Measurements from ENCODE around the gene PACSIN2. TPM values are rescaled to one million over a fixed set of nuclear protein-coding genes. Genes with fewer than 3 reads are reported as not detected.
"Not testable (repeated sequence)": the region's sequence is repeated elsewhere in the genome, so short reads cannot be mapped to it uniquely, and the experiment has no call there.

PACSIN2 gene
- polyA plus RNA-seq, 12 donors: 22.7 to 44.7 (median 29.0) TPM; not detected in 1

DNA sequence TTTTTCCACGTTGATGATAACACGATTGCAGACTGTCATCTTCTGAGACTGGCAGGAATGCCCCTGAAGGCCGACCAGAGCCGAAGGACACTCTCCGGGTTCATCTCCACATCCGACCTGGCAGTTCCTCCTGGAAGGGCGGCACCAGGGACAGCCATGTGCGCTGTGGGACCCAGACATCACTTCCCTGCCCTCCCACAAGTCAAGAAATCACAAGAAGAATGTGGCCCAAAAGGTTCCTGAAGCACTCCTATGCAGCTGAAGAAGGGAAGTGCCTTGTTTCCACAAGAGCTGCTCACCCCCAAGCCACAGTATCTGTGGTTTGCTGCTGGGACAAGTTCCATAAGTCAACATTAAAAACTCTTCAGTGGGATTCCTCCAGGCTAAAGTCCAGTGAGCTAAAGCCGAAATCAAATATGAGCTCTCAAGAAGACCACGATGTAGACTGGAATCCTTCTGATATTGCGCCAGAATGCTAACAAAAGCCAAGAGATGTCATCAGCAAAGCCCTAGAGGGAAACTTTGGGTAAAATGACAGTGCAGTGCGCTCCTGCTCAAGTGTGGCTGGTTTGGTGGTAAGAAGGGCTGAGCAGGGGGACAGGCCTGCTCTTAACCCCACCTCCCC is 21.2 kb downstream of the PACSIN2 start:
- no peak for DNase-seq

DNA sequence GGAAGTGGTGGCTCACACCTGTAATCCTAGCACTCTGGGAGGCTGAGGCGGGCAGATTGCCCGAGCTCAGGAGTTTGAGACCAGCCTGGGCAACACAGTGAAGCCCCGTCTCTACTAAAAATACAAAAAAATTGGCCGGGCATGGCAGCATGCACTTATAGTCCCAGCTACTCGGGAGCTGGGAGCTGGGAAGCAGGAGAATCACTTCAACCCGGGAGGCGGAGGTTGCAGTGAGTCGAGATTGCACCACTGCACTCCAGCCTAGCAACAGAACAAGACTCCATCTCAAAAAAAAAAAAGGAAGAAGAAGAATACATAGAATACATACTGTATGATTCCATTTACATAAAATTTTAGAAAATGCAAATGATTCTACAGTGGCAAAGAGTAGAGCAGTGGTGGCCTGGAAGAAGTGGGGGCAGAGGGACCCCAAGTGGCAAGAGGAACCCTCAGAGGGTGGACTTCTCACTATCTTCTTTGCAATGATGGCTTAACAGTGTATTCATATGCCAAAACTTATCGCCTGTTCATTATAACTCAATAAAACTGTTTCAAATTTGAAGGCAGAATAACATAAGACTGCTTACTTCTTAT is 22.0 kb downstream of the PACSIN2 start:
- DNase-seq: no peak

DNA sequence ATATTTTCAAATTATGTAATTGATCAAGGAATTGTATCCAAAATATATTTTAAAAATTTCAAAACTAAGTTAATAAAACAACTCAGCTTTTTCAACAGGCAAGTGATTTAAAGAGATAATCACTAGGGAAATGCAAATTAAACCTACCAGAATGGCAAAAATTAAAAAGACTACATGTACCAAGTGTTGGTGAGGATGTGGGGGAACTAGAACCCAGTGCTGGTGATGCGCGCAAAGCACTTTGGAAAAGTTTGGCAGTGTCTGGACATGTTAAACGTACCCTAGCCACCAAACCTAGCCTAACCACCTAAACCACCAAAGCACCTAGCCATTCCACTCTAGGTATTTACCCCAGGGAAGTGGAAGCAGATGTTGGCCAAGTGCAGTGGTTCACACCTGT is 22.9 kb downstream of the PACSIN2 start:
- no peak for DNase-seq

DNA sequence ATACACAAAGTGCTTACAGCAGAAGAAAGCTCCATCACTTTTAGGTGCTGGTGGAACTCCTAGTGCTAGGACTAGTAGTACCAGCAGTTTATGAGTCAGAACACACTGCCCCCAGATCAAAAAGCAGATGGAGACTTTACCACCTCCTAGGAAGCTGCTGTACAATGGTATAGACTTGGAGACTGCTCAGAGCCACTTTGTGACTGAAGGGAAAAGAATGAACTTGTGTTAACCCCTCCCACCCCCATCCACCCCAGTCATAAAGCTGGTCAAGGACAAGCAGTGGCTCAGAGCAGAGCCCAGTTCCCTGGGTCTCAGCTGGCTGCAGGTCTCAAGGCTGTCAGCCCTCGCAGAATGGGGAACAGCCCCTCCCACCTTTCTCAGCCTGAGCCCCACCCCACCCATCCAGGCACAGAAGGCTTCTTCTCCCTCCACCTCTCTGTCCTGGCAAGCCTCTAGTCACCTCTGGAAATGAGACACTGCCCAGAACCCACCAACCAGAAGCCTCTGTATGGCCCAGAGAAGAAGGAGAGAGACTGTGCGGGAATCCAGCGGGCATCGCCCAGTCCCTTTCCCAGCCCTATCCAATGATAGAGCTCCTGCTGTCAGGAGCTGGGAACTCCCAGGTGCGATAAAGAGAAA is 23.8 kb downstream of the PACSIN2 start:
- no peak for DNase-seq

DNA sequence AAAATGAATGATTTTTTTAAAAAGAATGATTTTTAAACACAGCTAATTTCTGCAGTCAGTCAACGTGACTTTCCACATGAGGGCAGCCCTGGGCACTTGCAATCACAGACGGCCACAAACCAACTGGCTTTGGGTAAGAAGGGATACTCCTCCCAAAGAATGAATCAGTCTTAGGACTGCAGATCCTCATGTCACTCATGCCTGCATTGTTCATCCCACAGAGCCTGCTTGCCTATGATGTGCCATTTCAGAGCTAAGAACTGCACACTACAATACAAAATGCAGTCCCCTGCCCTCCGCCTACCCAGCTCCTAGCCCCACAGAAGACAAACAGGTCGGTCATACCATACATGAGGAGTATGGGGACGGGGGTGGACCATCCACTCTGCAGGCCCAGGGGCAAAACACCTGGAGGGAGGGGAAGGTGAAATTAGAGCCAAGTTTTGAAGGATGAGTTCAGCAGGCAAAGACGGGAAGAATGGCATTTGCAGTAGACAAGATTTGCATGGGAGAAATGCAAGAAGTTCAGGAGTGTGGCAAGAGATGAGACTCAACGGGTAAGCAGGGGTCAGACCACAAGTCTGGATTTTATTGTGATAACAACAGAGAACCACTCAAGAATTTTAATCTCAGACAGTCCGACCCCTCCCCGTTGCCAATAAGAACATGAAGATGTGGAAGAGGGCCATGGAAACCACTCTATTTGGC is 24.7 kb downstream of the PACSIN2 start:
- DNase-seq: no peak

DNA sequence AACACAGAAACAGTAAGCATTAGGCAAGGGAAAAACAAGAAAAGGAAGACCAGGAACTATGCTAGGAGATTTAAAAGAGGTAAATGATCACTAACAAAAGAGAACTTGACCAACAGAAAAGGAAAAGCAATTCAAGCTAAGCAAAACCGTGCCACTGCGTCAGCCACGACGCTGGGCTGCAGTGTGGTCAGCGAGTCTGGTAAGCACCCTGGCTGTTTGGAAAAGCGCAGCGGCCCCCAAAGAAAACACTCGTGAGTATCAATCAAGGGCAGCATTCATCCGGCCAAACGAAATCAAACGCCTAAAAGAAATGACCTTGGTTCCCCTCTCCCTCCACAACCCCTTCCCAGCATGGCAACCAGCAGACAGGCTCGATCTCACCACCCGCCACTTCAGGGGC is 28.8 kb downstream of the PACSIN2 start:
- no peak for DNase-seq

DNA sequence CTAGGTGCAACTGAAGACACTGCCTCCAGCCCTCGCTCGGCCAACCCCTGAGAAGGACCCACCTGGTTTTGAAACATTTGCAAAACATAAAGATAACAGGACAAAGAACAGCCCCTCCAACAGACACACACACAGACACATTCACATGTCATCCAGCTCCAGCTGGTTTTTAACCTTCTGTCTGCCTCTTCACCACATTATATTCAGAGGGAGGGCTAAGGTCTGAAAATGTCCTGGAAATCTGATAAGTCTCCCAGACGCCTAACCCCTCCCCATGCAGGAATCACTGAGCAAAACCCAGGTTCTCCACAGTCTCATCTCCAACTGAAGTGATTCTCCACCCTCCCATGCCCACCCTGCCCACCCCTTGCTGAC is 29.4 kb downstream of the PACSIN2 start:
- DNase-seq: no peak

DNA sequence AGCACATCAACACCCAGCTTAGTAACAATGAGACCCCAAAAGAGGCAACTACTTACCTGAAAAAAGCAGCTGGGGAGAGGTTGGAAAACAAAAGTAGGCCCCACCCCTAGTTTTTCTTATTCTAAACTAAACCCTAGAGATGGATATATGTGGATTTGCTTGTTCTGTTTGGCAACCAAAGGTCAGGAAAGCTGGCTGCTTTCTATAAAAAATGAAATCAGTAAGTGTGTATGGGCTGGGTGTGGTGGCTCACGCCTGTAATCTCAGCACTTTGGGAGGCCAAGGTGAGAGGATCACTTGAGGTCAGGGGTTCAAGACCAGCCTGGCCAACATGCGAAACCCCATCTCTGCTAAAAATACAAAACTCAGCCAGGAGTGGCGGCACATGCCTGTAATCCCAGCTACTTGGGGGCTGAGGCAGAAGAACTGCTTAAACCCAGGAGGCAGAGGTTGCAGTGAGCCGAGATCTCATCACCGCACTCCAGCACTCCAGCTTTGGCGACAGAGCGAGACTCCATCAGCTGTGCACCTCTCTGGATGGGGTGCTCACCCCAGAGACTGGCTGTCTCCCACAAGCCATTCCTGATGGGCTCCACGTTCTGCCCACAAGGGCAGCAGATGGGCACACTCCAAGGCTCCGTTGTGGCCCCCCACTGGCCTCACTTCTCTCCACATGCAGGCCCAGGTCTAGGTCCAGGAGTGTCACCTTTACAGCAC is 30.0 kb downstream of the PACSIN2 start:
- DNase-seq: no peak

DNA sequence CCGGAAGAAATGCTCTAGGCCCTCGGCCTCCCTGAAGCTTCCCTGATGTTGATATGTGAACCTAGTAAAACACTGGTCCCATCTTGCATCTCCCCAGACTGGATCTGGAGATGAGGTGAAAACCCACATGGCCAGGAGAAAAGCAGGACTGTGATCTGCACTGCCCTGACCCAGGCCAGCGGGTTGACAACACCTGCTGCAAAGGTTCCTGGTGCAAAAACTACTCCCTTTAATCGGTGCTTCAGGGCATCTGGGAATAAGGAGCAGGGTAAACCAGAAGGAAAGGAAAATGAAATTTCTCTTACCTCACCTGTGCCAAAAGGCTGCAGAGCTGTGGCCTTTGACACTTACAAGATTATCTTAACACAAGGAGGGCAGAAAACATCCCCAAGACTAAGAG is 30.6 kb downstream of the PACSIN2 start:
- no peak for DNase-seq

DNA sequence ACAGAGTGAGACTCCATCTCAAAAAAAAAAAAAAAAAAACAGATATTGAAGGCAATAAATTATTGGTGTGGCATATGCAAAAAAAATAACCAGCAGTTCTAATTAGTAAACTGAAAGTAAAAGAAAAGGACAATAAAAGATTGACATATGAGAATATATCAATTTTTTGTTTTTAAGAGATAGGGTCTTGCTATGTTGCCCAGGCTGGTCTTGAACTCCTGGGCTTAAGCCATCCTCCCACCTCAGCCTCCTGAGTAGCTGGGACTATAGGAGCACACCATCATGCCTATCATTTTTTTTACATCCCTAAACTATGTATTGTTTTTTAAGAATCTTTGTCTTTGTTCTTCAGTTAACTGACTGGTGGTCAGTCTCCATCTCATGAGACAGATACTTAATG is 31.5 kb downstream of the PACSIN2 start:
- no peak for DNase-seq

DNA sequence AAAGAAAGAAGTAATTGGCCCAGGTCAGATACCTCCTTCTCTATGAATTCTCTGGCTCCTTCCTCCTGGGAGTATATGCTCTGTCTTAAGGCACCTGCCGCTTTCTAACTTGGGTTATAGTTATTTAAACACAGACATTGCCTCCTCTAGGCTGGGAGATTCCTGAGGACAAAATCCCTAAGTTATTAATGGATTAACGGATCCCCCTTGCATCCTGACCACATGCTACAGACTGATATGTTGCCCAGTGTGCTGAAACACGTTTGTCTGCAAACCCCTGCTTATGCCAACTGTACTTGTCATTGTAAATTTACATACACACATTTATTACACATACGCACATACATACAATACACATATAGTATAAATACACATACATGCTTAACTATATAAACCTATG is 35.3 kb downstream of the PACSIN2 start:
- no peak for DNase-seq

DNA sequence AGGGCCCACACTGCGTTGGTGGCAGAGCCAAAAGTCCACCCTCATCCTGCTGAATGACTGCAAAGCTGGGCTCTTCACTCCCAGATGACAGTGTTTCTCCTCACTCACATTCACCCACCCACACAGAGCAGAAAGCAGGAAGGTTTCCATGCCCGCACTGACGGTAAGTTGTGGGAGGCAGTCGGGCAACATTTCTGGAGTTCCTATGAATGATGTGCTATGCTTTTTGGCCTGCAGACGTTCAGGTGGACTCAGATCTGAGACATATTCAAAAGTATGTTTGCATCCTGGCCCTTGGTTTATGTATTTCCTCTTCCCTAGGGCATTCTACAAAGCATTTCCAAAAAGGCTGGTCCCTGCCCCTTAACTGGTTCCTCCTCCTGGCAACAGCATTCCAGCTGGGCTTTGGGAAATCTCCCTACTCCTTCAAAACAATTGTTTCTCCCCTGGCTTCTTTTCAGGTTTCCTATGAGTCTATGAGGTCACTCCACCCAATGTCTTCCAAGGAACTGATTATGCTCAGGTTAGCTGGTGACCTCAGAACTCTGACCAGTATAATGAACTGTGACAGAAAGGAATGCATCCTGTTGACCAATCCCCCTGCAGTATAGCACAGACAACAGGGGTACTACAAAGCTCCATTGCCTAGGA is 36.4 kb downstream of the PACSIN2 start:
- no peak for DNase-seq

DNA sequence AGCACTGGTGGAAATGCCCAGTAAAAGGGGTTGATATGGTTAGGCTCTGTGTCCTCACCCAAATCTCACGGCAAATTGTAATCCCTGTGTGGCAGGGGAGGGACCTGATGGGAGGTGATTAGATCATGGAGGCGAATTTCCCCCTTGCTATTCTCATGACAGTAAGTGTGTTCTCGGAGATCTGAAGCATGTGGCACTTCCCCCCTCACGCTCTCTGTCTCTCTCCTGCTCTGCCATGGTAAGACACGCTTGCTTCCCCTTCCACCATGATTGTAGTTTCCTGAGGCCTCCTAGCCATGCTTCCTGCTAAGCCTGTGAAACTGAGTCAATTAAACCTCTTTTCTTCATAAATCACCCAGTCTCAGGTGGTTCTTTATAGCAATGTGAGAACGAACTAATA is 37.4 kb downstream of the PACSIN2 start:
- DNase-seq: no peak

DNA sequence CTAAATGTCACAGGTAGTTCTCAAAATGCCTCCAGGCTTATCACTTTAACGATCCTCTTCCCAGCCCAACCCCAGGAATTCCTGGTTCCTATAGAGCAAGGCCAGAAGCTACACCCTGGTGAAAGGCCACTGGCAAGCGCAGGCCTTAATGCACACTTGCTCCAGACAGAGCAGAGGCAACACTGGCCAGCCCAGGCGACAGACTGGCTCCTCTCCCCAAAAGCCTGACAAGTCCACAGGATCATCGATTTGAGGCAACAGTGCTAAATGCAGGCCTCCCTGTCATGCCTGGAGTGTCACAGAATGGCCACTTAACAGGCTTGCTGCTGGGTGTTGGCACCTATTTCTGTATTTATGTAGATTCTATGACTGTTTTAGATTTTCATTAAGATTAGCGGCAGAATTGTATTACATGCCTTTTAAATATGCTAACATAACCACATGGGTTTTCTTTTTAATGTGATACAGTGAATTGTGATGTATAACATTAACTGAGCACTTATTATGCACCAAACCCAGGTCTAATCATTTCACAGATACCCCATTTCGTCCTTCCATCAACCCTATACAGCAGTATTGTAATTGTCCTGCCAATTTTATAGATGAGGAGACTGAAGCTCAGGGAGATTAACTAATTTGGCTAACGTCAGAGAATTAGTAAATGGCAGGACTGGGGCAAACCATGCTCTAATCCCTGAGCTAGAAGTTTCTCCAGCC is 38.6 kb downstream of the PACSIN2 start:
- no peak for DNase-seq

DNA sequence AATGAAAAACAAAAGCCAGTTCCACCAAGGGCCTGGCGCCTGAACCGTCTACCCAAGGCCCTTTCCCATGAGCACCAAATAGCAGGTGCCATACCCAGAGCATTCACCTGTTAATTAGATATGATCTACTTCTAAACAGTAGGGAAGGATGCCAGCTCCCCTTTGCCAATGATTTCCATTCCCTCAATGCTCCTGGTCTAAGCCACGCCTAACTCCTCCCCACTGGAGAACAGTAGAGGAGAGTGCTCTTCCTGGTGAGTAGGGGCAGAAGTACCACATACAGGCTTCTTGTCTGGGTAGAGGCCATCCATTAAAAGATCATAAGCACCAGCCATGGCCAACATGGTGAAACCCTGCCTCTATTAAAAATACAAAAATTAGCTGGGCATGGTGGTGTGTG is 40.7 kb downstream of the PACSIN2 start:
- no peak for DNase-seq

DNA sequence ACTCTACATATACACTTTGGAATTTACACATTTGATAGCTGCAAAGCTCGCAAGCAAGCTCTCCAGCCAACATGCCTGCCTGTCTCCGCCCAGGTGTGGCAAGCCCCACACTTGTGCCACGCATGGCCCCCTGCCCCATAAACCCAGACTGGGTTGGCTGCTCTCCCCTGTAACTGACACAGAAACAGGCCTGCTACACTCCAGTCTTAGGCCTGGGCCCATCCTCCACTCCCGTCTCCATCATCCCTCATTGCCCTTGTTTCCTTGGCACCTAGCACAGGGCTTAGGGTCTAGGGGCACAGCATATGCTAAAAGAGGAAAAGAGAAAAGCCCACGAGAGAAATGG is 41.4 kb downstream of the PACSIN2 start:
- DNase-seq: no peak

DNA sequence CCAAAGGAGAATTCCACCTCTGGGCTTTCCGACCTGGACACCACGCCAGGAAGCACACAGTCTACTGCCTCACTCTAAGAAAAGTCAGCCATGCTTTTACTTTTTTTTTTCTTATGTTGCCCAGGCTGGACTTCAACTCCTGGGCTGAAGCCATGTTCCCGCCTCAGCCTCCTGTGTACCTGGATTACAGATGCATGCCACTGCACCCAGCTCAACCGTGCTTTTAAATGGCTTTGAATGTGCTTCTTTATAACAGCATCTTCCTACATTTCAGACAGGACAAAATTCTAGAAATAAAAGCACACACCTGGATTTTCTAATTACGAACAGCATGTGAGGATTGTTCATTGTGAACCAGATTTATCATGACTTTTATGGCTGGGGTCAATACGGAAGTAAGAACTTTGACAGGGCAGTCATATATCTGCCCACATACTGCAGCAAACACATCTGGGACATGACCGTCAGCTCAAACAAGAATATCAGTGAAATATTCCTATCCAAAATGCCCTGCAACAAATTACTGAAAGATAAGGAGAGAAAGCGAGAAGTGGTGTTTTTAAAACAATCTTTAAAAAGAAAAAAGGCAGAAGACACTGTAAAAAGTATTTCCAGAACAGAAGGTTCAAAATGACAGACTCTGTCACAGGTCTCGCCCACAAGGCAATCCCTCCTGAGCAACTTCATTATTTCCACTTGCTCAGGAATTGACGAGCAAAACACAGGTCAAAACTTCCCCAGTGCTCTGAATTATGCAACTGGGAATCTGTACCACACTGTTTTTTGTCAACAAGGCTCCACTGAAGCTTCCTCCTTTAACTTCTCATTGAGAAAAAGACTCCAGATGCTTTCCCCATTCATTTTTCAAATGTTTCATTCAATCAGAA is 42.1 kb downstream of the PACSIN2 start:
- DNase-seq: no peak

DNA sequence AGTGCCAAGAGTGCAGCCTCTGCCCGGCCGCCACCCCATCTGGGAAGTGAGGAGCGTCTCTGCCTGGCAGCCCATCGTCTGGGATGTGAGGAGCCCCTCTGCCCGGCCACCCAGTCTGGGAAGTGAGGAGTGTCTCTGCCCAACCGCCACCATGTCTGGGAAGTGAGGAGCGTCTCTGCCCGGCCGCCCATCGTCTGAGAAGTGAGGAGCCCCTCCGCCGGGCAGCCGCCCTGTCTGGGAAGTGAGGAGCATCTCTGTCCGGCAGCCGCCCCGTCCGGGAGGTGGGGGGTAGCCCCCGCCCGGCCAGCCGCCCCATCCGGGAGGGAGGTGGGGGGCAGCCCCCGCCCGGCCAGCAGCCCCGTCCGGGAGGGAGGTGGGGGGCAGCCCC is 43.5 kb downstream of the PACSIN2 start:
- DNase-seq: not testable (repeated sequence)

DNA sequence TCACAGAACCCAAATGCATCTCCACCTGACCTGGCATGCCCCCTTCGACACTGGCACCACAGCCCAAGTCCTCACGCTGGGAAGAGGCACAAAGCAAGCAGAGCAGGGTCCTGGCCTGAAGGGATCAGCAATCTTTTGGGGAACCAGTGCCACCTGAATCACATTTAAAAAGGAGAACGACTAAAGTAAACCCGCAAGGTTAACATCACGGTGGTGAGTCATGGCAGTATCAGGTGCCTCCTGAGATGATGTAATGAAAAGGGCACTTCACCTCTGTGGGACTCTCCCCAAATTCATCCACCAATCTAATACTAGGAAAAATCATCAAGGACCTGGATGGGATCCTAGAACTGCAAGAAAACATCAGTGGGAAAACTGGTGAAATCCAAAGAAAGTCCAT is 44.9 kb downstream of the PACSIN2 start:
- DNase-seq: no peak

DNA sequence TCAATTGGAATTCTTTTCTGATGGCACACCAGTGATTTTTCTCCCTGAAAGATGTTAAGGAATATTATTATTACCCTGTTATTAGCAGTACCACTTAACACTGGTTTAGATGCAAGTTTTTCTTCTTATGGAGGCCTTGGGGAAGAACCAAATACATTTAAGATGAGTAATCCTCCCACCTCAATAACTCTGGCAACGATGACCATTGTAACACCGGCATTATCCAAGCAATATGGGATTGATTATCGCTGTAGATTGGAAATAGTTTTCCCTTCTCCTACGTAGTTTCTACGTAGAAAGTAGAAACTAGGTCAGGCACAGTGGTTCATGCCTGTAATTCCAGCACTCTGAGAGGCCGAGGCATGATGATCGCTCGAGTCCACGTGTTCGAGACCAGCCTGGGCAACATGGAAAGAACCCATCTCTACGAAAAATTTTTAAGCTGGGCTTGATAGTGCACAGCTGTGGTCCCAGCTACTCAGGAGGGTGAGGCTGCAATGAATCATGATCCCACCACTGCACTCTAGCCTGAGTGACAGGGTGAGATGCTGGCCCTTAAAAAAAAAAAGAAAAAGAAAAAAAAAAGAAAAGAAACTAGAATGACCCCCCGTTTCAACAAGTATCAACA is 45.5 kb downstream of the PACSIN2 start:
- peak; percentile 65 for DNase-seq
